ENCODE measurements around the gene CCDC146. TPM values are rescaled to one million over a fixed set of nuclear protein-coding genes. Genes with fewer than 3 reads are reported as not detected.

The CCDC146 gene, protein sequence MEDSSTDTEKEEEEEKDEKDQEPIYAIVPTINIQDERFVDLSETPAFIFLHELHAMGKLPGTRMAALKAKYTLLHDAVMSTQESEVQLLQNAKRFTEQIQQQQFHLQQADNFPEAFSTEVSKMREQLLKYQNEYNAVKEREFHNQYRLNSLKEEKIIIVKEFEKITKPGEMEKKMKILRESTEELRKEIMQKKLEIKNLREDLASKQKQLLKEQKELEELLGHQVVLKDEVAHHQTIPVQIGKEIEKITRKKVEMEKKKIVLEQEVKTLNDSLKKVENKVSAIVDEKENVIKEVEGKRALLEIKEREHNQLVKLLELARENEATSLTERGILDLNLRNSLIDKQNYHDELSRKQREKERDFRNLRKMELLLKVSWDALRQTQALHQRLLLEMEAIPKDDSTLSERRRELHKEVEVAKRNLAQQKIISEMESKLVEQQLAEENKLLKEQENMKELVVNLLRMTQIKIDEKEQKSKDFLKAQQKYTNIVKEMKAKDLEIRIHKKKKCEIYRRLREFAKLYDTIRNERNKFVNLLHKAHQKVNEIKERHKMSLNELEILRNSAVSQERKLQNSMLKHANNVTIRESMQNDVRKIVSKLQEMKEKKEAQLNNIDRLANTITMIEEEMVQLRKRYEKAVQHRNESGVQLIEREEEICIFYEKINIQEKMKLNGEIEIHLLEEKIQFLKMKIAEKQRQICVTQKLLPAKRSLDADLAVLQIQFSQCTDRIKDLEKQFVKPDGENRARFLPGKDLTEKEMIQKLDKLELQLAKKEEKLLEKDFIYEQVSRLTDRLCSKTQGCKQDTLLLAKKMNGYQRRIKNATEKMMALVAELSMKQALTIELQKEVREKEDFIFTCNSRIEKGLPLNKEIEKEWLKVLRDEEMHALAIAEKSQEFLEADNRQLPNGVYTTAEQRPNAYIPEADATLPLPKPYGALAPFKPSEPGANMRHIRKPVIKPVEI
- total RNA-seq, result 2.2 and 4.1 TPM in 2 replicates

DNA sequence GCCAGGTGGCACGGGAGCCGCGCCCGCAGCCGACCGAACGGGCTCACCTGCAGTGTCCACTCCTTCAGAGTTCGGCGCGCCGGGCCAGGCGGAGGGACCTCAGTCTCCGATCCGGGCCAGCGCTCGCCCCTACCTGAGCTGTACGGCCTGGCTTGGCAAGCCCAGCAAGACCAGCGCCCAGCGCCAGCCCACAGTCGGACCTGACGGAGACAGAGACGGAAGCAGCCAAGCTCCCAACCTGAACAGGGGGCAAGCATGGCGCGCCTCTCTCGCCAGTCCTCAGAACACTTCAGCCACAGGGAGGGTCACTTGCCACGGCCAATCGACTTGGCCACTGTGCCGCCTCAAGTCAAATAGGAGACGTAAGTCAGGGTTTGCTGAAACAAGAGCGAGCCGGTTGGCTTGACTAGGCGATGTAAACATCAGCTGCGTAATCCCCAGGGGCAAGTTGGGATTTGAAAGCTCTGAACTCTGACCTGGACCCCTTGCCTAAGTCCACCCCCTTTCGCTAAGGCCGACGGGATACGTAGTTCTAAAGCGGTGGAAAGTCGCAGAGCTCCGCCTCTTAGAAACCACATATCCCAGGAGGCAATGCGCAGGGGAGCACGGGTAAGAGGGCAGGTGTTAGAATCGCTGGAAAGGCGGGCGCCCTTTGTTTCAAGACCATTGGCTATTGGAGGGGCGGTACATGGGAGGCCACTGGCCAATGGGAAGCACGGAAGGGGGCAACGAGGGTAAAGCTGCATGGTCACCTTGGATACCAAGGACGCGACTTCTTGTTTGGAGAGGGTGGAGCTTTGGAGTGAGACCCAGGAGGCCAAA, at the start of gene CCDC146:
CCDC146 (plus strand) TSS at position 756 of the 822 bp plus-strand sequence. CDS start 45,054 bp downstream, outside the sequence.

DNA sequence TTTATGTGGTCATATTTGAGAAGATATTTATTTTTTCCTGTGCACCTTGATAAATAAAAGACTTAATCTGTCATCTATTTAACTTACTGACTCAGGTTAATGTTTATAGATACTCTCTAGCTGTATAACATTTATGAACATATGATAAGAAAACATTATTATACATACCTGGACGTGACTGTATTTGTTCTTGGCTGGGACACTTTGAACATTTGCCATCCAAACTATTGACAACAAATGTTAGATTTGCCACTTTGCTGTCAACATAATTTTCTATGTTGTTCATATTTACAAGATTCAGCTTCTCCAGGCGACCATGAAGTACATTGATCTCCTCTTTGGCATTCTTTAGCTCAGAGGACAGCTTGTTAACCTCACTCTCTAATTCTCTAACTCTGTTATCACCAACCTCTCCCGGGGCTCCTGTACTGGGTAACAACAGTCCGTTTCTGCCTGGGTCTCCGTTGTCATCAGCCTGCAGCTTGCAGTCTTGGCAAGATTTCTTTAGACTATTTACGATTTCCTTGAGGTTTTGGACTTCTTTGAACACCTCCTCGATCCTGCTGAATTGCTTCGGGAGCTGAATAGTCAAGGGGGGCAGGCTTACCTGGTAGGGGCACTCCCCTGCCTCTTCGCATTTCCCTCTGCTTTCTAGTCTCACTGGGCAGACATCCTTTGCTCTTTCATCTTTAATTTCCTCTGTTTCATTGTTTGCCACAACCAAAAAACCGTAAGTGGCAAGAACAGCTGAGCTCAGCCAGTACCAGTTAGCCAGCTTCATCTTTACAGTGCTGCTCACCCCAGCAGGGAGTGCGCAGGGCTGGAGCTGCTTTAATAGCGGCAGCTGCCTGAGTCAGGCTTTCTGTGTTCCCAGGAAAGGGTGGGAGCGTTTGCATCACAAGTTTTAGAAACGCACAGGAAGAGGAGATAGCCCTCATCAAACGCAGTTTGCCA, 76.9 kb downstream of the CCDC146 start, which contains the start of gene FGL2:
FGL2 (minus strand) TSS at position 807 of the 954 bp plus-strand sequence; CDS start at position 781, 26 bp downstream.

Other genes with a start within 250 kb of the CCDC146 start
- not detected in 2 replicates for gene SPDYE17, start 90.3 kb upstream of the CCDC146 start, total RNA-seq
- gene SPDYE18, start 60.1 kb upstream of the CCDC146 start, total RNA-seq, result not detected in 2 replicates
- 0.16 and 0.49 TPM in 2 replicates for gene FGL2, start 77.2 kb downstream of the CCDC146 start, total RNA-seq

All from hair follicle dermal papilla cell (primary cell).